IPS-20b (cell line): ENCODE measurements around the gene C4orf54.

Source experiments
- H3K27ac ChIP-seq: one replicate; pipeline ENCODE4 v1.5.1; 2013; ENCODE audit warnings: low read length
- H3K27me3 ChIP-seq: 2 replicates; pipeline ENCODE4 v1.6.1; 2013; ENCODE audit warnings: mild to moderate bottlenecking, low read length, inconsistent platforms; ENCODE audit not compliant: insufficient read depth
- H3K36me3 ChIP-seq: 2 replicates; pipeline ENCODE4 v1.6.1; 2013; ENCODE audit warnings: low read depth, mild to moderate bottlenecking, inconsistent platforms, low read length, moderate library complexity; ENCODE audit not compliant: insufficient read depth
- H3K4me1 ChIP-seq: 2 replicates; pipeline ENCODE4 v1.6.1; 2013; ENCODE audit warnings: mild to moderate bottlenecking, control low read depth, inconsistent platforms, low read length, moderate library complexity; ENCODE audit not compliant: insufficient read depth
- H3K4me3 ChIP-seq: 2 replicates; pipeline ENCODE4 v1.5.1; 2013; ENCODE audit warnings: mild to moderate bottlenecking, low read length, inconsistent platforms
- H3K9ac ChIP-seq: 2 replicates; pipeline ENCODE4 v1.6.1; 2013; ENCODE audit warnings: low read depth, mild to moderate bottlenecking, inconsistent platforms, low read length, moderate library complexity
- H3K9me3 ChIP-seq: 2 replicates; pipeline ENCODE4 v1.6.1; 2013; ENCODE audit warnings: mild to moderate bottlenecking, low read depth, low read length, inconsistent platforms; ENCODE audit not compliant: insufficient read depth

The C4orf54 gene

DNA sequence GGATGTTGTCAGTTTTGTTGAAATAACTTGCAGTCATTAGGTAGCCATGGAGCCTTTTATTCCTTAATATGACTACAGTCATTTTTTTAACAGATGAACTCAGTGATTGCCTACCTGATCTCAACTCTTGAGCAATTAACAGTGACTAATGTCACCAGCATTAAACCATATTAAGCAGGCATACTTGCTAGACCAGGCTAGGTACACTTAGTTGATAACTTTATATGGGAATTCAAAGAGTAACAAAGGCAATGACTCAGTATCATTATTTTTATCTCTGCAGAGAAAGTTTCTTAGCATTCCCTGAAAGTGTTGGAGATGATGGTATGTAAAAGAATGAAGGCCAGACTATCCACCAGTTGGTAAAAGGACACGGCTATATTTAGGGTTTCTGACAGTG, at the start of gene C4orf54:
Gene C4orf54, minus strand, starts transcription at position 31 of the 400 bp plus-strand sequence. CDS start 3,180 bp downstream, outside the sequence.
- H3K9me3 ChIP-seq, result no peaks in the 10 kb centered on the region
- no peak within 1 kb of the TSS for H3K27ac ChIP-seq
- H3K4me3 ChIP-seq, result no peak within 1 kb of the TSS
- no peaks in the 10 kb centered on the region for H3K36me3 ChIP-seq
- no peak within 1 kb of the TSS for H3K9ac ChIP-seq
- no peaks in the 10 kb centered on the region for H3K4me1 ChIP-seq
- H3K27me3 ChIP-seq, result no peaks in the 10 kb centered on the region

DNA sequence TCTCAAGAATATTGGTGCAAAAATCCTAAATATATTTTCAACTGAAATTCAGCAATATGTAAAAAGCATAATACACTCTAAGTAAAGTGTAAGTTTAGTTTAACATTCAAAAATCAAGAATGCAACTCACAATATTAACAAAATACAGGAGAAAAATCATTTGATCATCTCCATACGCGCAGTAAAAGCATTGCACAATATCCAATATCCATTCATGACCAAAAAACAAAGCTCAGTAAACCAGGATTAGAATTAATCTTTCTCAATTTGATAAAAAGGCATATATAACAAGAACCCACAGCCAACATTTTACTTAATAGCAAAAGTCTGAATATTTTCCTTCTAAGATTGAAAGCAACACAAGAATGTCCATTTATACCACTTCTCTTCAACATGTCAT, 48.3 kb upstream of the C4orf54 start:
- Histone ChIP-seq H3K9ac (no peak overlapping the region), H3K36me3 (no peaks in the 10 kb centered on the region), H3K27ac (no peak overlapping the region), H3K4me1 (no peaks in the 10 kb centered on the region), H3K4me3 (no peak overlapping the region), H3K27me3 (no peaks in the 10 kb centered on the region), H3K9me3 (no peaks in the 10 kb centered on the region)

DNA sequence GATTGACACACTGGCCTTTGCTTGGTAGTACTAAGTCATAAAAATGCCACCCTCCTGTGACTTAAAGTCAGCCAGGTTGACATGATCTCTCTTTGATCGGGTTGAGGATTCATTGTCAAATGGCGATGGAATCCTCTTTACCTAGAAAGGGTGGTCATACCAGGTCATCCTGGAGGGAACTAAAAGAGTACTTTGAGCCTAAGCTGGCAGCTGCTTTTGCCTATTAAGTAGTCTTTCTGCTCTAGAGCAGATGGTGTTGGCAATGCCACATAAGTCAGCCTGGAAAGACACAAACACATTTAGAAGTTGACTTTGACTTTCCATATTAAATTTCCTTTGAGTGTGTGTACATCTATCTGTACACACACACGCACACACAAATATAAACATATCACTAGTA, 39.2 kb upstream of the C4orf54 start:
- Histone ChIP-seq H3K36me3 (no peaks in the 10 kb centered on the region), H3K27ac (no peak overlapping the region), H3K9me3 (no peaks in the 10 kb centered on the region), H3K9ac (no peak overlapping the region), H3K4me1 (no peaks in the 10 kb centered on the region), H3K27me3 (no peaks in the 10 kb centered on the region), H3K4me3 (no peak overlapping the region)

DNA sequence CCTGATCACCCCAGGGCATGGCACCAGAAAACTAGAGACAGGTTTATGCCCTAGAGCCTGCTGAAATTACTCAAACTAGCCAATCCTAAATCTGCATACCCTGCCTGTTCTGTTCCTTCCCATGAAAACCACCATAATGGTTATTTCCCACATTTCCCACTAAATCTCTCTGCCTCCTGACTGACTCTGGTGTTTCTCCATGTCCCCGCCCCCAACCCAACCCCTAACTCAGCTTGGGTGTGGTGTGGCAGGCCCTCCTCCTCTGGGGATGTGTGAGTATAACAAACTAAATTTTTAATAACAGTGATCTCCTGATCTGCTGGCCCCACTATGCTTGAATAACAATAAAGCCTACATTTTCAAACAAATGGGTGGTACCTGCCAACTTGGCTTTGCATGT, 35.5 kb upstream of the C4orf54 start:
- Histone ChIP-seq H3K9me3 (no peaks in the 10 kb centered on the region), H3K4me1 (no peaks in the 10 kb centered on the region), H3K4me3 (no peak overlapping the region), H3K27me3 (no peaks in the 10 kb centered on the region), H3K9ac (no peak overlapping the region), H3K27ac (no peak overlapping the region), H3K36me3 (no peaks in the 10 kb centered on the region)

DNA sequence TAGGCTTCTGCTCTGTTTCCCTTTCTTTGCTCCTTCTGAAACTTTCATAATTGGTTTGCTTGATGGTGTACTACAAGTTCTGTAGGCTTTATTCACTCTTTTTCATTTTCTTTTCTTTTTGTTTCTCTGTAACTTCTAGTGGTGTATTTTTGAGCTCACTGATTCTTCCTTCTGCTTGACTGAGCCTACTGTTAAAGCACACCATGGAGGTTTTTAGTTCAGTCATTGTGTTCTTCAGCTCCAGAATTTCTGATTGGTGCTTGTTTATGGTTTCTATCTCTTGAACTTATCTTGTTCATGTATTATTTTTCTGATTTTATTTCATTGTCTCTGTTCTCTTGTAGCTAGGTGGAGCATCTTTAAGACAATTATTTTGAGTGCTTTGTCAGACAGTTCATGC, 33.4 kb upstream of the C4orf54 start:
- Histone ChIP-seq H3K27me3 (no peaks in the 10 kb centered on the region), H3K9ac (no peak overlapping the region), H3K9me3 (no peaks in the 10 kb centered on the region), H3K4me1 (no peaks in the 10 kb centered on the region), H3K36me3 (no peaks in the 10 kb centered on the region), H3K4me3 (no peak overlapping the region), H3K27ac (no peak overlapping the region)

DNA sequence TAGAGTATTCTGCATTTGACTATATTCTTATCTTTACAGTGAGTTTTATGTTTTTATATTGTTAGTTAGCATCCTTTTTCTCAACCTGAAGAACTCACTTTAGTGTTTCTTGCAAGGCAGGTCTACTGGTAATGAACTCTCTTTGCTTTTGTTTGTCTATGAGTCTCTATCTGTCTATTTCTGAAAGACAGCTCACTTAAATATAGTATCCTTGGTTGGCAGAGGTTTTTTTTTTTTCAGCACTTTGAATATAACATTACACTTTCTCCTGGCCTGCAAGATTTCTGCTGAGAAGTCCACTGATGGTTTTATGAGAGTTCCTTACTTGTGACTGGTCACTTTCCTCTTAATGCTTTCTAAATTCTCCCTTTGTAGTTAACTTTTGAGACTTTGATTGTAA, 32.8 kb upstream of the C4orf54 start:
- Histone ChIP-seq H3K36me3 (no peaks in the 10 kb centered on the region), H3K27ac (no peak overlapping the region), H3K9me3 (no peaks in the 10 kb centered on the region), H3K4me1 (no peaks in the 10 kb centered on the region), H3K27me3 (no peaks in the 10 kb centered on the region), H3K9ac (no peak overlapping the region), H3K4me3 (no peak overlapping the region)

DNA sequence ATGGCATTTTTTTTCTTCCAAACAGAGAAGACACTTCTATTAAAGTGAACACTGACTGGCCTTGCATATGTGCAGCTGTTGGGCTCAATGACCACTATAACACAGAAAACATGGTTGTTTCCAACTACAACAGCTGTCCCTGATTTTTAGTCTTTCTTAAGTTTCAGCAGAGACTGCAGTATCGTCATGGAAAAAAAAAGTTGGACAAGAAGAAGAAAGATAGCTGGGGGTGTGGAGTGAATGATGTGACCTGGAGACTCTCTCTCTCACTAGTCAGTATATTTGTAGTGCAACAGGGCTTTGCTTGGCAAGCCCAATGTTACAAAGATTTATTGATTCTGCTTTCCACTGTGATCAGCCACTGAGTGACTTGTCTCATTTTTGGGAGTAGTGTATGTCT, 29.5 kb upstream of the C4orf54 start:
- H3K4me1 ChIP-seq, result no peaks in the 10 kb centered on the region
- H3K36me3 ChIP-seq, result no peaks in the 10 kb centered on the region

DNA sequence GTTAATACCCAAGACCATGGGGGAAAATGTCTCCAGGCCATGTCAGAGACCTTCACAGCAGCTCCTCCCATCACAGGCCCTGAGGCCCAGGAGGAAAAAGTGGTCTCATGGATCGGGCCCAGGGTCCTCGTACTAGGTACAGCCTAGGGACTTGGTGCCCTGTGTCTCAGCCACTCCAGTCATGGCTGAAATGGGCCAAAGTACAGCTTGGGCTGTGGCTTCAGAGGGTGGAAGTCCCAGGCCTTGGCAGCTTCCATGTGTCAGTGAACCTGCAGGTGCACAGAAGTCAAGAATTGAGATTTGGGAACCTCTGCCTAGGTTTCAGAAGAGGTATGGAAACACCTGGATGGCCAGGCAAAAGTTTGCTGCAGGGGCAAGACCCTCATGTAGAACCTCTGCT, 27.6 kb upstream of the C4orf54 start:
- Histone ChIP-seq H3K9me3 (no peaks in the 10 kb centered on the region), H3K27me3 (no peaks in the 10 kb centered on the region), H3K27ac (no peak overlapping the region), H3K4me1 (no peaks in the 10 kb centered on the region), H3K9ac (no peak overlapping the region), H3K36me3 (no peaks in the 10 kb centered on the region), H3K4me3 (no peak overlapping the region)

More for the DNA sequence above, 29.5 kb upstream of the C4orf54 start:
- Histone ChIP-seq H3K4me3 (no peak overlapping the region), H3K9me3 (no peaks in the 10 kb centered on the region), H3K27ac (no peak overlapping the region), H3K9ac (no peak overlapping the region), H3K27me3 (no peaks in the 10 kb centered on the region)

DNA sequence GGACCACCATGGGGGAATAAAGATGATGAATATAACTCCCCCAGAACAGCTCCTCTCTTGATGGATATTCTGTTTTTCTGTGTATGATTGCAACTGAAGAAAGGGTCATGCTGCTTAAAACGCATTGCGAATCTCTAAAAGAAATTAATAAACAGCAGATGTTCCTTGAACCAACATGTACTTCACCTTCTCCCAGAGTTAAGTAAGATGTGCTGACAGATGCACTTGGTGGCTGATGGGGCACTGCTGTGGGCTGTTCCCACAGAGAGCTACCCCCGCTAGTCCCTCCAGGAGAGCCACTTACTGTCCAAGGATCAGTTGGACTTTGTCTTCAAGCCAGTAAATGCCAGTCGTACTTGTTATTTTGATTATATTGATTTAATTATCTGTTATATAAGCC, 26.3 kb upstream of the C4orf54 start:
- H3K27ac ChIP-seq, result no peak overlapping the region
- no peak overlapping the region for H3K4me3 ChIP-seq
- H3K27me3 ChIP-seq, result no peaks in the 10 kb centered on the region
- no peaks in the 10 kb centered on the region for H3K9me3 ChIP-seq
- no peaks in the 10 kb centered on the region for H3K36me3 ChIP-seq
- H3K9ac ChIP-seq, result no peak overlapping the region
- H3K4me1 ChIP-seq, result no peaks in the 10 kb centered on the region; the same call in 1 of the 2 replicates

DNA sequence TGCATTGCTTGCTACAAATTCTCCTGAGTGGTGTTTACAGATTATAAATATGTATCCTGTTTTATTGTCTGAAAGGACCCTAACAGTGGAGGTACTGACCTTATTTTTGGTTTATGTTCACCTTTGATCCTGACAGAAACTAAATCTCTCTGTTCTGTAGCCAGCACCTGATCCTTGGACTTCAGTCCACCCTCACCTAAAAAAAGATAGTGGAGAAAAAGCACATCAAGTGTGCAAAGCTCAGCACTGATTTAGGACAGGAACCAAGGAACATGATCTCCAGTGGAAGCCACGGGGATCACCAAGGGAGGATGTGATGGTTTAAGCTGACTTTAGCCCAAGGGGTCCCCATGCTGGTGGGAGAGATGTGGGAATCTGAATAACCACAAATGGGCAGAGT, 22.3 kb upstream of the C4orf54 start:
- Histone ChIP-seq H3K9ac (no peak overlapping the region), H3K9me3 (no peaks in the 10 kb centered on the region), H3K27me3 (no peaks in the 10 kb centered on the region), H3K27ac (no peak overlapping the region), H3K36me3 (no peaks in the 10 kb centered on the region), H3K4me3 (no peak overlapping the region), H3K4me1 (no peaks in the 10 kb centered on the region; the same call in 1 of the 2 replicates)

DNA sequence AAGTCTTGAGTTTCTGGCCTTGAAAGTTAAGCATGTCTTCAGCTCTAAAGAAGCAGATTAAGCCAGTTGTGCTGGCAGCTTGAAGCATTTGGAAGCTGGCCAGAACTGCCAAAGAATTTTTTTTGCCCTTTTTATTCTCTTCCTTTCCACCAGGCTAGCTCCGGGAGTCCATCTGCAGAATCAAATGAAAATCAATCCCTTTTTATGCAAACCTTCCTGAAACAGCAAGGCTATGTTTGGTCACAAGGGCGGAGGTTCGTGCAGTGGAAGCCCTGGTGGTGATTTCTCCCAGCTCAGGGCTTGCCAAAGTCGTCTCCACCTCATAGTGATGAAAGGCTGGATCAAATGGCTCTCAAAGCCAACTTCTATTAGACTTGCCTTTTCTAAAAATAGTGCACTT, 21.6 kb upstream of the C4orf54 start:
- H3K4me3 ChIP-seq, result no peak overlapping the region
- H3K4me1 ChIP-seq, result no peaks in the 10 kb centered on the region; the same call in 1 of the 2 replicates
- no peak overlapping the region for H3K9ac ChIP-seq
- H3K36me3 ChIP-seq, result no peaks in the 10 kb centered on the region
- no peaks in the 10 kb centered on the region for H3K9me3 ChIP-seq
- no peak overlapping the region for H3K27ac ChIP-seq
- no peaks in the 10 kb centered on the region for H3K27me3 ChIP-seq

DNA sequence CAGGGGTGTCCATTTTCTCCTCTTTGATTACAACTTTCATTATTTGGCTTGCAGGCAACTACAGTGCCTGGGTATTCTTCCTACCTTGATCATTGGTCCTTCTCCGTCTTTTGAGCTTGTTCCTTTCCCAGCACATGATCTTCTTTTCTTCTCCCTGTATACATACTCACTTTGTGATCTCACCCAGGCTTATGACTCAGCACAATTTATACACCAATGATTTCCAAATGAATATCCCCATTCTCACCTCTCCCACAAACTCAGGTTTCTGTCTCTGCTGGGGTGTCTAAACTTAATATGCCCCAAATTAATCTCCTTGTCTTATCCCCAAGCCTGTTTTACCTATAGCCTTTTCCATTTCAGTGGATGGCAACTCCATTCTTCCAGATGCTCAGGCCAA, 19.5 kb upstream of the C4orf54 start:
- Histone ChIP-seq H3K27ac (no peak overlapping the region), H3K9ac (no peak overlapping the region), H3K36me3 (no peaks in the 10 kb centered on the region), H3K4me3 (no peak overlapping the region), H3K9me3 (peaks cover 10% of the 10 kb centered on the region; the same call in 1 of the 2 replicates), H3K4me1 (no peaks in the 10 kb centered on the region; the same call in 1 of the 2 replicates), H3K27me3 (no peaks in the 10 kb centered on the region)
